HEK293 (cell line): Measurements from ENCODE around the gene SART3.
A peak's percentile ranks its signal among the peaks of the same experiment; 100 is the strongest.

ENCODE experiments used
- CTCF ChIP-seq: fragments of 450-650 bp; formaldehyde crosslinking; IDR thresholded peaks from 2 replicates; pipeline ENCODE4 v1.5.1; 2016; ENCODE audit warnings: missing biosample characterization, missing genetic modification characterization
- FEZF1 ChIP-seq: fragments of 450-650 bp; formaldehyde crosslinking; IDR thresholded peaks from 2 replicates; pipeline ENCODE4 v1.5.1; 2016; ENCODE audit warnings: missing biosample characterization, missing genetic modification characterization
- GLI2 ChIP-seq: fragments of 450-650 bp; formaldehyde crosslinking; IDR thresholded peaks from 2 replicates; pipeline ENCODE4; 2017; ENCODE audit warnings: missing biosample characterization, missing genetic modification characterization, low read depth, borderline replicate concordance
- PRDM4 ChIP-seq: fragments of 450-650 bp; formaldehyde crosslinking; IDR thresholded peaks from 2 replicates; pipeline ENCODE4 v1.5.1; 2017; ENCODE audit warnings: missing biosample characterization, missing genetic modification characterization
- RBAK ChIP-seq: fragments of 450-650 bp; formaldehyde crosslinking; IDR thresholded peaks from 2 replicates; pipeline ENCODE4 v1.5.1; 2016; ENCODE audit warnings: missing biosample characterization, missing genetic modification characterization
- SCRT2 ChIP-seq: fragments of 450-650 bp; formaldehyde crosslinking; IDR thresholded peaks from 2 replicates; pipeline ENCODE4 v1.5.1; 2016; ENCODE audit warnings: missing biosample characterization, missing genetic modification characterization
- SETDB1 ChIP-seq: IDR thresholded peaks from one replicate; pipeline ENCODE4 v1.6.1; 2017; ENCODE audit warnings: mild to moderate bottlenecking, low read length, moderate library complexity, mixed read lengths; ENCODE audit not compliant: insufficient read length
- YY1 ChIP-seq: fragments of 450-650 bp; formaldehyde crosslinking; IDR thresholded peaks from 2 replicates; pipeline ENCODE4 v1.5.1; 2018; ENCODE audit warnings: missing biosample characterization, missing genetic modification characterization
- ZBTB11 ChIP-seq: fragments of 450-650 bp; formaldehyde crosslinking; conservative IDR thresholded peaks from 2 replicates; pipeline ENCODE4 v1.5.1; 2016; ENCODE audit warnings: low read depth, missing biosample characterization, missing genetic modification characterization
- ZBTB20 ChIP-seq: fragments of 450-650 bp; formaldehyde crosslinking; IDR thresholded peaks from 2 replicates; pipeline ENCODE4 v1.5.1; 2016; ENCODE audit warnings: missing biosample characterization, missing genetic modification characterization
- ZBTB26 ChIP-seq: fragments of 450-650 bp; formaldehyde crosslinking; optimal IDR thresholded peaks from 2 replicates; pipeline ENCODE3; 2016; ENCODE audit warnings: missing biosample characterization, mild to moderate bottlenecking, missing genetic modification characterization
- ZBTB48 ChIP-seq: fragments of 450-650 bp; formaldehyde crosslinking; IDR thresholded peaks from 2 replicates; pipeline ENCODE4 v1.5.1; 2016; ENCODE audit warnings: missing biosample characterization, missing genetic modification characterization
- ZBTB8A ChIP-seq: fragments of 450-650 bp; formaldehyde crosslinking; IDR thresholded peaks from 2 replicates; pipeline ENCODE4 v1.5.1; 2016; ENCODE audit warnings: missing biosample characterization, missing genetic modification characterization
- ZNF140 ChIP-seq: fragments of 450-650 bp; formaldehyde crosslinking; IDR thresholded peaks from 2 replicates; pipeline ENCODE4 v1.5.1; 2016; ENCODE audit warnings: missing biosample characterization, missing genetic modification characterization
- ZNF202 ChIP-seq: fragments of 450-650 bp; formaldehyde crosslinking; IDR thresholded peaks from 2 replicates; pipeline ENCODE4 v1.5.1; 2016; ENCODE audit warnings: missing biosample characterization, missing genetic modification characterization, borderline replicate concordance
- ZNF514 ChIP-seq: fragments of 450-650 bp; formaldehyde crosslinking; IDR thresholded peaks from 2 replicates; pipeline ENCODE4 v1.5.1; 2016; ENCODE audit warnings: missing biosample characterization, missing genetic modification characterization
- ZNF623 ChIP-seq: fragments of 450-650 bp; formaldehyde crosslinking; IDR thresholded peaks from 2 replicates; pipeline ENCODE4 v1.5.1; 2016; ENCODE audit warnings: missing biosample characterization, missing genetic modification characterization
- ZNF664 ChIP-seq: fragments of 450-650 bp; formaldehyde crosslinking; IDR thresholded peaks from 2 replicates; pipeline ENCODE4 v1.5.1; 2016; ENCODE audit warnings: missing biosample characterization, missing genetic modification characterization
- ZNF677 ChIP-seq: fragments of 450-650 bp; IDR thresholded peaks from 2 replicates; pipeline ENCODE4 v1.5.0; 2018; ENCODE audit warnings: missing biosample characterization, mild to moderate bottlenecking, missing genetic modification characterization, moderate library complexity
- ZNF707 ChIP-seq: fragments of 450-650 bp; formaldehyde crosslinking; IDR thresholded peaks from 2 replicates; pipeline ENCODE4 v1.5.1; 2016; ENCODE audit warnings: missing biosample characterization, missing genetic modification characterization
- ZSCAN4 ChIP-seq: fragments of 450-650 bp; formaldehyde crosslinking; IDR thresholded peaks from 2 replicates; pipeline ENCODE4 v1.5.1; 2017; ENCODE audit warnings: missing biosample characterization, missing genetic modification characterization
- TF ChIP-seq, protein P1 (sequence below): fragments of 450-650 bp; formaldehyde crosslinking; IDR thresholded peaks from 2 replicates; pipeline ENCODE4 v1.5.1; 2017; ENCODE audit warnings: missing biosample characterization, missing genetic modification characterization
- TF ChIP-seq, protein P2 (sequence below): fragments of 450-650 bp; formaldehyde crosslinking; IDR thresholded peaks from 2 replicates; pipeline ENCODE4 v1.5.1; 2016; ENCODE audit warnings: missing biosample characterization, missing genetic modification characterization
- TF ChIP-seq, protein P3 (sequence below): fragments of 450-650 bp; formaldehyde crosslinking; IDR thresholded peaks from 2 replicates; pipeline ENCODE4 v1.5.1; 2017; ENCODE audit warnings: missing biosample characterization, missing genetic modification characterization

The SART3 gene

DNA sequence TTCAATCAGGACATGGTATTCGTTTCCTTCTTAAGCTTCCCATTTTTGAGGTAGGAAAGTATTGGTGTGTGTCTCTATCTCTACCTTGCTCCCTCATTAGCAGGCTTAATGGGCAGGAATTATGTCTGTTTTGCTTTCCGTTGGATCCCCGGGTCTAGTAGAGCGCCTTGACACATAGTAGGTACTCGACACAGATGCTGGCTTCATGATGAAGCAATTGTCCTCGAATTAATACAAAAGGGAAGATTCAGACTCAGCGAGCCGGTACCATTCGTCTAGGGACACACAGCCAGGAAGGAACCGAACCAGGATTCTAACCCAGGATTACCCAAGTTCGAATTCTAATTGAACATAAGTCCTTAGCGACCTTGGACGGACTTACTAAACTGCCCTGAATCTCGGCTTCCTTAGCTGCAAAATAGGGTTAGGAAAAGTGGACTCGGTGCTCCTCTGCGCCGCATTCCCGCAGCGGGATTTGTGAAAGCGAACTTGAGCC, 927 bp upstream of the SART3 start (continued):
- TF ChIP-seq ZSCAN4 (tag by site-specific recombination) = no peak
- TF ChIP-seq ZNF514 = no peak
- TF ChIP-seq, protein P1, sequence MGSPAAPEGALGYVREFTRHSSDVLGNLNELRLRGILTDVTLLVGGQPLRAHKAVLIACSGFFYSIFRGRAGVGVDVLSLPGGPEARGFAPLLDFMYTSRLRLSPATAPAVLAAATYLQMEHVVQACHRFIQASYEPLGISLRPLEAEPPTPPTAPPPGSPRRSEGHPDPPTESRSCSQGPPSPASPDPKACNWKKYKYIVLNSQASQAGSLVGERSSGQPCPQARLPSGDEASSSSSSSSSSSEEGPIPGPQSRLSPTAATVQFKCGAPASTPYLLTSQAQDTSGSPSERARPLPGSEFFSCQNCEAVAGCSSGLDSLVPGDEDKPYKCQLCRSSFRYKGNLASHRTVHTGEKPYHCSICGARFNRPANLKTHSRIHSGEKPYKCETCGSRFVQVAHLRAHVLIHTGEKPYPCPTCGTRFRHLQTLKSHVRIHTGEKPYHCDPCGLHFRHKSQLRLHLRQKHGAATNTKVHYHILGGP = no peak
- peak; percentile 41; the same call in 1 of the 2 replicates for TF ChIP-seq ZBTB11 (tag by site-specific recombination)
- 0 out of 2 replicates have a peak, but pooled peaks have one; percentile 25 for TF ChIP-seq ZBTB48 (tag by site-specific recombination)
- no peak for TF ChIP-seq RBAK (tag by site-specific recombination)
- no peak for TF ChIP-seq SETDB1
- no peak for TF ChIP-seq ZBTB8A
- no peak for TF ChIP-seq ZNF664 (tag by site-specific recombination)
- TF ChIP-seq SCRT2 = no peak
- TF ChIP-seq ZBTB20 (tag by site-specific recombination) = no peak
- 0 out of 2 replicates have a peak, but pooled peaks have one; percentile 2 for TF ChIP-seq ZNF623
- no peak for TF ChIP-seq GLI2 (tag by site-specific recombination)
- TF ChIP-seq ZNF202 (tag by site-specific recombination) = no peak
- TF ChIP-seq, protein P2, sequence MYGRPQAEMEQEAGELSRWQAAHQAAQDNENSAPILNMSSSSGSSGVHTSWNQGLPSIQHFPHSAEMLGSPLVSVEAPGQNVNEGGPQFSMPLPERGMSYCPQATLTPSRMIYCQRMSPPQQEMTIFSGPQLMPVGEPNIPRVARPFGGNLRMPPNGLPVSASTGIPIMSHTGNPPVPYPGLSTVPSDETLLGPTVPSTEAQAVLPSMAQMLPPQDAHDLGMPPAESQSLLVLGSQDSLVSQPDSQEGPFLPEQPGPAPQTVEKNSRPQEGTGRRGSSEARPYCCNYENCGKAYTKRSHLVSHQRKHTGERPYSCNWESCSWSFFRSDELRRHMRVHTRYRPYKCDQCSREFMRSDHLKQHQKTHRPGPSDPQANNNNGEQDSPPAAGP (tag by site-specific recombination) = no peak
- no peak for TF ChIP-seq ZNF140 (tag by site-specific recombination)
- TF ChIP-seq CTCF = no peak
- TF ChIP-seq ZNF707 (tag by site-specific recombination) = no peak
- TF ChIP-seq FEZF1 (tag by site-specific recombination) = no peak
- TF ChIP-seq YY1 (tag by site-specific recombination) = no peak
- no peak for TF ChIP-seq ZBTB26 (tag by site-specific recombination)
- no peak for TF ChIP-seq PRDM4
- TF ChIP-seq, protein P3, sequence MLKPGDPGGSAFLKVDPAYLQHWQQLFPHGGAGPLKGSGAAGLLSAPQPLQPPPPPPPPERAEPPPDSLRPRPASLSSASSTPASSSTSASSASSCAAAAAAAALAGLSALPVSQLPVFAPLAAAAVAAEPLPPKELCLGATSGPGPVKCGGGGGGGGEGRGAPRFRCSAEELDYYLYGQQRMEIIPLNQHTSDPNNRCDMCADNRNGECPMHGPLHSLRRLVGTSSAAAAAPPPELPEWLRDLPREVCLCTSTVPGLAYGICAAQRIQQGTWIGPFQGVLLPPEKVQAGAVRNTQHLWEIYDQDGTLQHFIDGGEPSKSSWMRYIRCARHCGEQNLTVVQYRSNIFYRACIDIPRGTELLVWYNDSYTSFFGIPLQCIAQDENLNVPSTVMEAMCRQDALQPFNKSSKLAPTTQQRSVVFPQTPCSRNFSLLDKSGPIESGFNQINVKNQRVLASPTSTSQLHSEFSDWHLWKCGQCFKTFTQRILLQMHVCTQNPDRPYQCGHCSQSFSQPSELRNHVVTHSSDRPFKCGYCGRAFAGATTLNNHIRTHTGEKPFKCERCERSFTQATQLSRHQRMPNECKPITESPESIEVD (tag by site-specific recombination) = no peak
- TF ChIP-seq ZNF677 (tag by site-specific recombination) = no peak
